Stimulated activated CD4-positive, alpha-beta T cell treated with anti-CD3 and anti-CD28 coated beads, Interleukin-15, amount 100 ng/mL, for 1 hour (primary cell): Measurements from ENCODE around the gene OPA1.

Source experiments
- DNase-seq, 2 donors: peaks; one replicate each; pipeline ENCODE4 v3.0.0-alpha.2; 2020; ENCODE audit warnings: low read depth in 1 of 2, low spot score in 1 of 2

Gene OPA1

GRCh38 chr3:193704431-193704830 lies 111.4 kb downstream of the OPA1 start:
- no peak for DNase-seq

GRCh38 chr3:193708270-193708669 lies 115.3 kb downstream of the OPA1 start:
- no peak for DNase-seq

DNA sequence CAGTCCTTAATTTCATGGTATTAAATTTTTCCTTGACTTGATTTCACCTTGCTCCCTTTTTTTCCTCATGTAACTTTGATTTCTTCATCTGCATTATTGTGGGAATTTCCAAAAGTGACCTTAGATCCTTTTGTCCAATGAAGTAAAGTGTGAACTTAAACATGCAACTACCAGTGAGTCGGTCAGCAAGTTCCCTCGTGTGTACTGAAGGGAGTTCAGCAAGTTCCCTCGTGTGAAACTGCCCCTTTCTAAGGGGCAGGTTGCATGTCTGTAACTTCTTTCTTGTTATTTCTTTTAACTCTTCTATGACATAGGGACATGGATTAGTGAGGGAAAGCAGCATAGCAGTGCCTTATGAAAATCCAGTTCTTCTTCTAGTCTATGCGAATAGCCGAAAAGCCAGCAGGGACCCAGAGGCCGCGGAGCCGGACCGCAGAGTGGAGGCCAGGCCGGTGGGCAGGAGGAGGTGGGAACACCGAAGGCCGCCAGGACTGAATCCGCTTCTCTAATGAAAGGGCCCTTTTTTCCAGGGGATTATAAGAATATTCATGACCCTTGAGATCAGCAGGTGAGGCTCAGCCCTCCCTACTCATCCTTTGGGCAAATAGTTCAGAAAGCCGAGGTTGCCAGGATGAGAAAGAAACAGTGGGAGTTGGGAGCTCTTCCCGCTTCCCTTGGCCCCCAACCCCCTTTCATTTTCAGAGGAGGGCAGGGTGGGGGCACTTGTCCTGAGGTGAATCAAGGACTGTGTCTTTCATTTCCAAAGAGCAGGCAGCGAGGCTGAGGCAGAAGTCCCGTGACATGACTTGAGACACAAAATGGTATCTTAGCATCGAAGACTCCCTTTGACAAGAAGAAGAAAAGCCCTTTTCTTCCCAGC lies 117.5 kb downstream of the OPA1 start:
- DNase-seq: no peak

- no peak for DNase-seq
These were observed 118.1 kb downstream of the OPA1 start for GRCh38 chr3:193711166-193711485.

GRCh38 chr3:193711523-193711963 lies 118.5 kb downstream of the OPA1 start:
- DNase-seq: no peak

- DNase-seq: no peak
These were observed 119.1 kb downstream of the OPA1 start for GRCh38 chr3:193711964-193712598.

- DNase-seq: no peak
These were observed 119.9 kb downstream of the OPA1 start for GRCh38 chr3:193712938-193713337.

GRCh38 chr3:193714523-193715137 lies 121.6 kb downstream of the OPA1 start:
- DNase-seq: no peak

DNA sequence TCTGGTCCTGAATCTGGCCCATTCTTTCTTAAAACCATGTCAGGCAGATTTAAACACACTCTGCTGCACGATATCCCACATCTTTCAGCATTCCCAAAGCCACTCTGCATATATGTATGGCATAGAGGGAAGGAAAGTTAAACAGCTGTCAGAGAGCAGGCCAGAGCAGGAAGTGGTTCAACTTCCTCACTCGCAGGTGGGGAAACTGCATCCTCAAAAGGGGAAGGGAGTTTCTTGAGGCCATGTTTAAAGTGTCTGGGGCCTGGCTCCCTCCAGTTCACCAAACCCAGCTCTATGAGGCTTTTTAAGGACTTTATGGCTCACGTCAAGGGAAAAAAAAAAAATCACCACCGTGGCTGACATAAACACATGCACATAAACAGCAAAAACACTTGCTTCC lies 123.1 kb downstream of the OPA1 start:
- no peak for DNase-seq

DNA sequence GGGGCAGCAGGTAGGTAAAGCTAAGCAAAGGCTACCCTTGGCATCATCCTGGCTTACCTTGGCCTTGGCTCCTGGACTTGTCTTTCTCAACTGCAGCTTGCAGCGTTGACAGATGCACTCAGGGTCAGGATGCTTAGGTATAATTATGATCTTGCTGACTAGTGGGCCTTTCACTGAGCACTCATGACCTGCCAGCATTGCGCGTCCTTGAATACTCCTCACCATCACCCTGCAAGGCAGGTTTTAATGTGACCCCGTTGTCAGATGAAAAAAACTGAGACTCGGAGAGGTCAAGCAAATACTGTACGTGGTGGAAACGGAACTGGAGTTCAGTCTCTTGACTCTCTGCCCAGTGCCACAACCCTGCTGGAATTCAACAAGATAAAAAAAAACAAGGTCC lies 126.7 kb downstream of the OPA1 start:
- DNase-seq: no peak

DNA sequence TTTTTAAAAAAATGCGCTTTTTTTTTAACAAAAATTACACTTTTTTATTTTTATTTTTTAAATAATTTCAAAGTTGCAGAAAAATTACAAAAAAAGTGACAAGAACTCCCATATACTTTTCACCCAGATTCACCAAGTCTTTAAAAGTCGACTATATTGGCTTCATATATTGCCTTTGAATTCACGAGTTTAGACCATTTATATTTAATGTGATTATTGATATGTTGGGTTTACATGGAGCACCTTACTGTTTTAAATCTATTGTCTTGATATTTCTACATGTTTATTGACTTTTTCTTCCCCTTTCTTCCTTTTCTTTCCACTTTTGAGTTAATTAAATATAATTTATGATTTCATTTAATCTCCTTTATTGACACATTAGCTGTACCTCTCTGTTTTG lies 127.2 kb downstream of the OPA1 start:
- no peak for DNase-seq

- no peak for DNase-seq
These were observed 129.6 kb downstream of the OPA1 start for GRCh38 chr3:193722566-193722965.

DNA sequence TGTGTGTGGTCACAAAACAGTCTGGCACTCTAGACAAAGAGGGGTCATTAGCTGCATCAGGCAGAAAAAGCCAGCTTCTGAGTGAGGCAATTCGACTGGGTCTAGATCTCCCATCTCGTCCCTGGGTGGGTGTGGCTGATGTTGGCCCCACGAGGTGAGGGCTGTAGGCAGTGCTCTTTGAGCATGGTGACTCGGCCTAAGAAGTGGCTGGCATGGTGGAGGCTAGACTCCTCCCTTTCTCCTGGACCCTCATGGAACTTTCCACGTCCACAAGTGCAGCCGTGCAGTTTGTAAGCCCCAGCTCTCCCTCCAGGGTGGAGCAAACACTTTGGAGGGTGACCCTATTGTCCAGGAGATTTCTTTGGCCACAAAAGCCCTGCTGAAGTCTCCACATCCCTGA lies 134.1 kb downstream of the OPA1 start:
- no peak for DNase-seq

DNA sequence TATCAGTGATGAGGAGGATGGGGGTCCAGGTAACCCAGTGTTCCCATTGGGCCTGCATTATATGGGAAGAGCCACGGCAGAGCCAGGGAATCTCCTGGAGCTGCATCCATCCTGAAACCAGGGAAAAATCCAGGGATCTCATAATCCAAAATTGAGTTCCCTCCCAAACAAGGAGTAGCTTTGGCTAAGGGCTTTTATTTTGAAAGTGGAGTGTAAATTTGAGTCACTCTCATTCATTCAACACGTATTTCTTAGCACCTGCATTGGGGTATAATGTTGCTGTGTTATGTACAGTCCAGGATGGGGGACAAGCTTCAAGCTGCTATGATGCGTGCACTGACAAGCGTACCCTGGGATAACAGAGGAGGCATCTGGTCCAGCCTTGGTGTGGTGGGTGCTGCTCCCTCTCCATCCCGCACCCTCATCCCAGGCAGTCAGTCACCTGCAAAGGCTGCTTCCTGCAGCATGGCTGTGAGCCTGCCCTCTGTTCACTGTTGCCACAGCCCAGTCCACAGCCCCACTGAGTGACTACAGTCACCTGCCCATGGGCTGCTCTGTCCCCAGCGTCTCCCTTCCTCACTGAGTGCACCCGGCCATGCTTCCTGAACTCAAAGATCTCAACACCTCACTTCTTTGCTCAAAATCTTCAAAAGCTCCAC lies 135.6 kb downstream of the OPA1 start:
- DNase-seq: no peak

DNA sequence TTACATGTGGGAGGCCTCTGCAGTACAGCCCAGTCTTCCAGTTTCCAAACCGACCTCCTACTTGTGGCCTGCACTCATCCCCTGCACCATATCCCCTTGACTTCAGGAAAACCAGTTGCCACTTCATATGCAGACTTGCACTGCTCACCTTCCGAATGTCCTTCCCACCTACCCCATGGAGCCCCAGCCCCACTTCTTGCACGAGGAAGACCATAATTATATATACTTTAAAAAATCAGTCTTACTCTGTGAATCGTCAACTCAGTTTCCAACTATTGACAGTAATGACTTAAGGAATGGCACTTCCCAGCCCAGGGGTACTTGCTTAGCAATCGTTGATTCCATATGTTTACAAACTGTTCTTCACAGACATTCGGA lies 136.1 kb downstream of the OPA1 start:
- no peak for DNase-seq

GRCh38 chr3:193729601-193730000 lies 136.6 kb downstream of the OPA1 start:
- DNase-seq: no peak

DNA sequence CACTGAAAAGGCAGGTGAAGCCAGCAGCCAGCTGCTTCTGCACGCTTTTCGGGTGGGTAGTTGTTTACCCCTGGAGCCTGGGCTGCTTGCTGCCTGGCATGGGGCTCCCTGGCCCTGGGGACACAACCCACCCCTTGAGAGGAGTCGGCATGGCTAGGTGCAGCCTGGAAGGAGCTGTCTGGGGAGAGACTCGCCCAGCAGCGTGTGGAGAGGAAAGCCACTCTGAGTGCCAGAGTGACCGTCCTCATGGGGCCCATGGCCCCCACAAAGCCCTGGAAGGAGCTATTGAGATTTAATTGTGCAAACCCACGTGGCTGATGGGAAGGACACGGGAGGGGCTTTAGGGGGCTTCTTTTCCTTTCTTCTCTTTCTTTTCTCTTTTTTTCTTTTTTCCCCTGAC lies 137.5 kb downstream of the OPA1 start:
- no peak for DNase-seq

- no peak for DNase-seq
These were observed 138.0 kb downstream of the OPA1 start for GRCh38 chr3:193730976-193731375.

- DNase-seq: no peak
These were observed 138.6 kb downstream of the OPA1 start for GRCh38 chr3:193731656-193732055.

GRCh38 chr3:193732391-193732790 lies 139.4 kb downstream of the OPA1 start:
- no peak for DNase-seq

DNA sequence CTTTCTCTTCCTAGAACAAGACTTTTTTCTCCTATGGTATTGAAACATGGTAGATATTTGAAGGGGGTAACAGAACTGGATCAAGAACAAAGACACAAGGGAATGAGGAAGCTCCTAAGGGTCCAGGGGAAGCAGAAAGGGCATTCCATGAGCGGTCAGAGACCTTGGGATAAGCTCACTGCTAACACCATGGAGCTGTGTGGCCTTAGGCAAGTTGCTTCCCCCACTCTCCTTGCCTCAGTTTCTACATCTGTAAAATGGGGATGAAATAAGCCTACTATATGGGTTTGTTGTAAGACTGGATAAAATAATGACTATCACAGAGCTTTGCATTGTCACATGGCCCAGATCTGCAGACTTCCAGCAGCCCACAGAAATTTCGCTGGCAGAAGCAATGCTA lies 139.8 kb downstream of the OPA1 start:
- no peak for DNase-seq
